A172 (cell line): Measurements from ENCODE around the gene TTC34. TPM values are rescaled to one million over a fixed set of nuclear protein-coding genes. Genes with fewer than 3 reads are reported as not detected.
A peak's percentile ranks its signal among the peaks of the same experiment; 100 is the strongest.

ENCODE experiments used
- DNase-seq: peaks from one replicate; pipeline ENCODE4 v3.0.0-alpha.2; 2015; ENCODE audit warnings: low spot score
- total RNA-seq: library from RNA; depleted of rRNA; stranded (reverse); fragments of >200 nt; shearing (Covaris generic); gene quantifications from 2 replicates; pipeline ENCODE4 v1.2.3, GENCODE V29; 2014; rRNA removed

Gene TTC34, protein sequence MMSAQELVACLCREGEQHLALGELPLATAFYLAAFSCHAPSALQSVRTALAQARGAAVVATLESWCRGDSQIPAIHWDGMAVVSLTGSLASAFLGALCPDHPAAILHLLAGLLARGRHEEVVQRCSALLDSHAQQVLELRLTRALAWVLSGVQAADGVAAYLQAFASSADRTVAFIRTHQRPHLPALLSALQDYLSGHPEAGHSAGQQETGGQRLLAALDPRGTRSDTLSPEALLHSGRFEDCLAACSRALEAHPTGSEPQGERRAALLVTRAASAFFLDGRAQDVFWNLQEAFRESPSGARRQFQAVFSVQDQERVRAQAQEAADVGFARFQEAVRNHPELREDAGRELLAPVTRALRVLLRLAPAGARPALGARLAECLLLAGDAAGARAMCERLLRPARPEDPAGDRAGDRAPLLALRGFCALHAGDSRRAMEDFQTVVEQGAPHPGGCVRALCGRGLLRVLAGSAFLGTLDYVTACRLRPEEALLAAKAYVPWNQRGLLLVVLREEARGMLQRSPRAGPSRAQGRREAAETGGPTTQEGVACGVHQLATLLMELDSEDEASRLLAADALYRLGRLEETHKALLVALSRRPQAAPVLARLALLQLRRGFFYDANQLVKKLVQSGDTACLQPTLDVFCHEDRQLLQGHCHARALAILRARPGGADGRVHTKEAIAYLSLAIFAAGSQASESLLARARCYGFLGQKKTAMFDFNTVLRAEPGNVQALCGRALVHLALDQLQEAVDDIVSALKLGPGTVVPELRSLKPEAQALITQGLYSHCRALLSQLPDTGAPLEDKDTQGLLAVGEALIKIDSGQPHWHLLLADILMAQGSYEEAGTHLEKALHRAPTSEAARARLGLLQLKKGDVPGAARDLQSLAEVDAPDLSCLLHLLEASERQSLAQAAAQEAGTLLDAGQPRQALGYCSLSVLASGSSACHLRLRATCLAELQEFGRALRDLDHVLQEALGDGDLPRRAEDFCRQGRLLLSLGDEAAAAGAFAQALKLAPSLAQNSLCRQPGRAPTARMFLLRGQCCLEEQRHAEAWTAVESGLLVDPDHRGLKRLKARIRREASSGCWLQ
- total RNA-seq: 0.07 TPM in 1 of 2 replicates, not detected in the other

DNA sequence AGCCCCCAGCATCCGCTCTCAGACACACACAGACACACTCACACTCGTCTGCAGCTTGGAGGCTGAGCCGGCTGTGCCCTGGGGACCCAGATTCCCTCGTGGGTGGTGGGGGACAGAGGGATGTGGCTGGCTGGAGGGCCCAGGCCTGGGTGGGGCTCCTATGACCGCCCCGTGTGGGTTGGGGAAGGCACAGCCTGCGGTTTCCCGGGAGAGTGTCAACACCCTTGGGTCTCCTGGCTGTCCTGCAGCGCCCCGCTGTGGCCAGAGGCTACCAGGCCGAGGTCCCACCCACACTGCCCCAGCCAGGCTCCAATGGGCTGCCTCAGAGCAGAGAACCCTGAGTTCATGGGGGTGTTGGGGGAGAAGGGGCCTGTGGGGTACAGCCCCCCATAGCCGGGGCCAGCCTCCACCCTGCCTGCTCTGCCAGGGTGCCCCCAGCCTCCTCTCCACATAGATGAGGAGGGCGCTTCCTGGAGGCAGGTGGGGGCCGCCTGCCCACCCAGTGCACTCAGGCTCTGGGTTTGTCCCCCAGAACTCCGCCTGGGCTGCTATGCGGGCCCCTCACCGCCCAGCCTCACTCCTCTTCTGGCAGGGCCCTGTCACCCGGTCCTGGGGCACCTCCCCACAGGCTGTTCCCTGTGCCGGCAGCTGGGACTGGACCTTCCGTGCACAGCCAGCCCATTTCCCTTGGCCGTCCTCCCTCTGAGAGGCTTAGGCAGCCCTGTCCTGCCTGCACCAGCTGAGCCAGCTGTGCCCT is at the start of gene TTC34:
TTC34 (minus strand) TSS at position 159 of the 757 bp plus-strand sequence. CDS start 866 bp downstream, outside the sequence.
- peak; percentile 0 for DNase-seq

DNA sequence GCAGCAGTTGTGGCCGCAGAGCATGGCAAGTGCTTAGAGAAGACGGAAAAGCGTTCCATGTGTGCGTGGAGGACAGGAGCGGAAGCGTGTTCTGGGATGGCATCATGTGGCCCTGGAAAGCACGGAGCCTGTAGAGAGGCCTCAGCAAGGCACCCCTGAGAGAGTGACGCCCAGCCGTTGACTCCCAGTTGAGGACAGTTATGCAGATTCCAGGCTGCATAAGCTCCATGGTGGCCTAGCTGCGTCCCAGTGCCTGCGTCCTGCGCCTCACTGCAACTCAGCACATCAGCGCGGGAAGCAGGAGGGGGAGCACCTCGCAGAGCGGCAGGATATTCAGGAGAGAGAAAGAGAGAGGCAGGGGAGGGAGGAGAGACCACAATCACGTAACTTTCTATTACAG is 49.0 kb upstream of the TTC34 start:
- no peak for DNase-seq

DNA sequence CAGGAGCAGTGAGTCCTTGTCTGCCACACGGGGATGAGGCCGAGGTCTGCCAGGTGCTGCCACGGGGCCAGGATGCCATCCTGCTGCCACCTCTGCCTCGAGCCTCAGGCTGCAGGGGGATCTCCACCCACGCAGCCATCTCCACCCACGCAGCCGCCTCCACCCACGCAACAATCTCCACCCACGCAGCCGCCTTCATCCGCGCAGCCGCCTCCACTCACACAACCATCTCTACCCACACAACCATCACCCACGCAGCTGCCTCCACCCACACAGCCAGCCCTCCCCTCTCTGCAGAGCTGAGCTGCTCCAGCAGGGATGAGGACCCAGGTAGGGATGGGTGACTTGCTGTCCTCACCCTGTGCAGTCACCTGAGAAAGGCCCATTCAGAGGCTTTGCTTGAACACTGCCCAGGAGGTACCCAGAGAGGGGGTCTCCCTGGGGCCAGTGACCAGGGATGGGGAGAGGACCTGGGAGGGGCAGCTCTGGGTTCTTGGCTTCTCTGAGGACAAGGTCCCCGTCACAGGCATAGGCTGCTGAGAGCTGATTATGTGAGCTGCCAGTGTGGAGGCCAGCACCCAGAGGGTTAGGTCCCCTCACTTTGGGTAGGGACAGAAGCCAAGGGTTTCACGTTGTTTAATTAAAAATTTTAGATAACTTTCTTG is 46.6 kb upstream of the TTC34 start:
- no peak for DNase-seq

DNA sequence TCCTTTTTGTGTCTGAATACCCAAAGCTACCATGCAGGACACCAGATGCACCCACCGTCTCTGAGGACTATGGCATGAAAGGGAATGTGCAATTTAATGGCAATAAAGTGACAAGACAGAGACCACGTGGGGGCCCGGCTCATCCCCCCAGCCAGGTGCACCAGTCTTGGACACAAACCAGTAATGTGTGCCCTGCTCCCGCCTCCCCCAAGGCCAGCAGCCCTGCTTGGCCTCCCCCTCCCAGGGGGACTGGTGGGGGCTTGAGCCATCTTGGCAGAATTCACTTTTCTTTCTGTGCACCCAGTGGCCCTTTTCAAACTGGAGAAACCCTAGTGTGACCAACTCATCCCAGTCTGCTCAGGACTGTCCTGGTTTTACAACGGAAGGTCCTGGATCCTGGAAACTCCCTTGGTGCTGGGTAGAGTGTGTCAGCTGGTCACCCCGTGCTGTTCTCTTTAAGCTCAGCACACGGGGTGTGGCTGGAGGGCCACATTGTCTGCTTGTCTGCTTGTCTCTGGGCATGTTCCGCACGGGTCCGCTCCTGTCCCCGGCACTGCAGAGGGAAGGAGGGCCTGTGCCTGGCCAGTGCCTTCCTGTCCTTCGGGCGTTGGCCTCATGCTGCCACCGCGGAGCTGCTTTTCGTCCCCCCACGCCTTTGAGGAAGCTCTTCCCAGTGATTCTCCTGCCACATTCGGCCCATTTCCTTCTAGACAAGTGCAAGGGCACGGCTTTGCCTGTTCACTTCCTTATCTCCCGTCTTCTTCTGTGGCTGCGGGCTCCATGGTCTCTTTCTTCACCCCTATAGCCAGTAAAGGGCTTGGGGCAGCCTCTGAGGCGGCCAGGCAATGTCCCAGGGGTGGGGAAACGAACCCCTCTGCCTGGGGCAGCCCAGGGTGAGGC is 45.8 kb upstream of the TTC34 start:
- DNase-seq: no peak

DNA sequence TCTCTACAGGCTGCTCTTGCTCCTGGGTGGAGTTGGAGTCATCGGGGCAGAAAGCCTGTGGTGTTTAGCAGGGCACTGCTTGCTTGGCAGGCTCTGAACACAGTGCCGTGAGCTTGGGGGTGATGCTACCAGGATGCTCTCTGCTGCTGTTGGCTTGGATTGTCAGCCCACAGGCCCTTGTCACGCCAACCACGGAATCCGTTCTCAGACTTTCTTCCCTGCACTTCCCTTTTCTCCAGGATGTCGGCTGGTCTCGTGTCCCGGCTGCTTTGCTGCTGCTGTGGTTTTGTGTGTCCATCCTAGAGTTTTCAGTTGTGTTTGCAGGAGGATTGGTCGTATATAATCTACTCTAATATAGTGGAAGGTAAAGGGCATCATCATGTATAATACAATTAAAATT is 44.4 kb upstream of the TTC34 start:
- no peak for DNase-seq

DNA sequence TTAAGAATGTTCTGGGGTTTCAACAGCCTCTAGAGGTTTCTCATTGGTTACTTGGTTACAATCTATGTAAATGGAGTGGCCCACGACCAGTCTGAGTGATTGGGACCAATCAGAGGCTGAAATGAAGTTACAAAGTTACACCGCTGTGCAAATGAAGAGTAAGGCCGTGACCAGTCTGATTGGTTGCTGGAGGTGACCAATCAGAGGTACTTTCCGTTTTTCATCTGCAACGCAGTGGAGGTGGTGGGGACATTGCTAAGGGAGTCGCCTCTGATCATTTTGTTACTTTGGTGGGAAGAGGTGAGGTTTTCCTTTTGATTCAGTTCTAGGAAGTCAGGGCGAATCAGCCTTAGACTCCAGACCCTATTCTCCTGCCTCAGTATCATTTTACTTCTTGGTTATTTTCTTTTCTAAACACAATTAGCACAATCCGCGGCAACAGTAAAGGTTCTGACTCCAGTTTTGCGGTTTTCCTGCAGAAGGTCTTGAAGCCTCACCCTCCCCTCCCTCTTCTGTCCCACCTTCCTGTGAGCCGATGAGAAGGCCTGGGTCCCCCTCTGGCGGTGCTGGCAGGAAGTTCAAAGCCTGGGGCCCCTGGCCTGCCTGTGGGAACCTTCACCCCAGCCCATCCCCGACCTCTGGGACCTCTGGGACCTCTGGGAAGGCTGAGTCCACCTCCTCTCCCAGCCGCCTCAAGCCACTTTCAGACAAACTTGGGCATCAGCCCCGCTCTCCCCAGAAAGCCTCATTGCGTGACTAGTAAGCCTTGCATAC is 38.7 kb upstream of the TTC34 start:
- DNase-seq: no peak

DNA sequence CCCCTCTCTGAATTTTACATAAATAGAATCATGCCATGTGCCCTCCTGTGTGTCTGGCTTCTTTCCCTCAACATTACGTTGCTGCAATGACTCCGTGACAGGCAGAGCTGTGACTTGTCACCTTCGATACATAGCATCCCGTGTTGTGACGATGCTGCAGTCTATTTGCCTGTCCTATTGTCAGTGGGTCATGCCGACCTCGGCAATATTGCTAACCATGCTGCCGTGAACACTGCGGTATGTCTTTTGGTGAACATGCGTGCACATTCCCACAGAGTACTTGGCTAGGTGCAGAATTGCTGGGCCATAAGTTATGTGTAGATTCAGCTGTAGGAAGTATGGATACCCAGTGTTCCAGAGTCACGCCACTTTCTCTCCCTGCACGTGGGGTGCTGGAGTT is 36.3 kb upstream of the TTC34 start:
- DNase-seq: no peak

DNA sequence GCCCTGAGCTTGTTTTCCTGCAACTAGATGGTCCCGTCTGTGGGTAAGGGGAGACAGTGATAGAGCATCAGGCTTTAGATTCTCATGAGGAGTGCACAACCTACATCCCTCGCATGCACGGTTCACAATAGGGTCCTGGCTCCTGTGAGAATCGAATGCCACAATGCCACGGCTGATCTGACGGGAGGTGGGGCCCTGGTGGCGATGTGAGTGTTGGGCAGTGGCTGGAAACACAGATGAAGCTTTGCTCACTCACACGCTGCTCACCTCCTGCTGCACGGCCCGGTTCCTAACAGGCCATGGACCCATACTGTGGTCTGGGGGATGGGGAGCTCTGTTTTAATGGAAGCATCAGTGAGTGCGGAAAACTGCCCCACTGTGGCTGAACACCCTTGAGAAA is 35.8 kb upstream of the TTC34 start:
- DNase-seq: no peak

DNA sequence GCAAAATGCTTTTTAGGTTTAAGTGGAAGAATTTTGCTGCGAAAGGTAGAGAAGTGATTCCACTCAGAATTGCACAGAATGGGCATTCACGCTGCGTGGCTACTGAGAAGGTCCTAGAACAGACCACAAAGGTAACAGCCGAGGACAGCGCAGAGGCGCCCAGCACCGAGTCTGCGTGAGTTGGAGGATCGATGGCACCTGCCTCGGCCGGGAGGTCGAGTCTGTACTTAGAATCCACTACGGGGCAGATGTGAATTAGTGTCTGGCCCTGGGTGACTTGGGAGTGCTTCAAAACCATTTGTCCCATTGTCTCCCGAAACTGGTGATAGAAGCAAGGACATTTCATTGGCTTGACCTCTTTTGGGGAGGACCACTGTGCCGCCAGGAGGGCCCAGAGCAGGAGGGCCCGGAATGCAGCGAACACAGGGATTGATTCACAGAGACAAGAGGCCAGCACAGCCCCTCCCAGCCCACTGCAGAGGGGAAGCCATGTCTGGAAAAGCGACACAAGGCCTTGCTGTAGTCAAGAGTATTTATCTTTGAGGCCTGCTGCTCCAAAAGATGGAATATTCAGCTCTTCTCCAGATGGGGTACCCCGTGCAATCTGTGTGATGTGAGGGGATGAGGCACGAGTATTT is 35.0 kb upstream of the TTC34 start:
- no peak for DNase-seq

DNA sequence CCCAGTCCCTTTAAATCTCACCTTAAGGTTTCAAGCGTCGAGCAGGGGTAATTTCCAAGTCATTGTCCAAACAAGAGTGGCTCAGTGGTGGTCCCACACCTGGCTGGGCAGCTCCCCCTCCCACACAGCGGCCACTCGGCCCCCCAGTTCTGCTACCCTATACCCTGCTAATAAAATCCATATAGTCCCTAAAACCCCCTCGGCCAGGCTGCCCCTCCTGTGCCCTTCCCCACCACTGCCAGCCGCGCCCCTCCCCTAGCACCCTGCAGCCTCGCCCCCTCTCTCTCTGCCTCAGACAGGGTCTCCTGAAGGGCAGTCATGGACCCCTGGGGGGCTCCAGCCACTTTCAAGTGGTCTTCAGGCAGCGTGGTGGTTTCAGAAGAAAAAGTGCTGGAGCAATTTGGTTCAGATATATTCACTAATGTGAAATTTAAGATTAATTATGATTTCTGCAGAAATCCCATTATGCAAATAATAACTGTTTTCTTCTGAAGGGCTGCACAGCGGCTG is 34.2 kb upstream of the TTC34 start:
- DNase-seq: no peak

DNA sequence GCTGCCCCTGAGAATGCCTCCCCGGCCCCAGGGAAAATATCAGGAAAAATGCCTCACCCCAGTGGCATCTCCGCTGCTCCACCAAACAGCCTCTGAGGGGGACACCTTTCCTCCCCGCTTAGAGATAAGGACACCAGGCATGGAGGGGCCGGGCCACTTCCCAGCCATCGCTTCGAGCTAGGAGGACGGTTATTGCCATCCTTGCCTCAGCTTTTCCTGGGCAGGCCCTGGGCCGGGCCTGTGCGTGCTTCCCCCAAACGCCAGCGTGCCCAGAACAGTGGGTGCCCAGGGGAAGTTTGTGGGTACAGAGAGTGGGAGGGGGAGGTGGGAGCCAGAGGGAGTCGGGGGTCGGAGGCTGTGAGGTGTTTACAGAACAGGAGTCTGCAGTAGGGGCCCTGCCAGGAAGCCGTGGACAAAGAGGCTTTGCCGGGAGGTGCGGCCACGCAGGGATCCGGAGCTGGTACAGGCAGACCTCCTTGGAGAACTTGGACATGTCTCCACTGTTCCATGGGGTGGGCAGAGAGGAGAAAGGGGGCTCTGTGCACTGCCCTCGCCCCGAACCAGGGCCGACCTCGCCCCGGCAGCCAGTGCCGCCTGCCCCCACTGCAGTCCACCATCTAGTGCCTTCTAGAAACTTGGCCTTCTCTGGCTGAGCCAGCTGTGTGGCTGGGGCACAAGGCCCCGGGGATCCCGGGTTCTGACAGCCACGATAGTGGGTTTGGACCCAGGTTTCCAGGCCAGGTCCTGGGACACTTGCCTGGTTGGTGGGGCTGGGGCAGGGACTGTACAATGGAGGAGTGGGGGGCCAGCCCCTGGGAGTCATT is 33.5 kb upstream of the TTC34 start:
- DNase-seq: no peak

DNA sequence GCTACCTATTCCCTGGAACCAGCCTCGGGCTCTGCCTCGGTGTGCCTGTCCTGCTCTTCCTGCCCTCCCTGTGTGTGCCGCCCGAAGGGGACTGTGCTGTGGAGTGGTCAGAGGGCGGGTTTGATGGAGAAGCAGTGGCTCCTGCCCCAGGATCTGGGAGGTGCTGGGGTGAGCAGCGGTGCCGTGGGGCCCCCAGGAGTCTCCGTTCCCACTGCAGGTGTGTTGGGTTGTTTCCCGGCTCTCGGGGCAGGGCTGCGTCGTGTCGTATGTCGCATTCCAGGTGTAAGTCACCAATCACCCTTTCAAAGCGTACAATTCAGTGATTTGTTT is 32.6 kb upstream of the TTC34 start:
- DNase-seq: no peak

DNA sequence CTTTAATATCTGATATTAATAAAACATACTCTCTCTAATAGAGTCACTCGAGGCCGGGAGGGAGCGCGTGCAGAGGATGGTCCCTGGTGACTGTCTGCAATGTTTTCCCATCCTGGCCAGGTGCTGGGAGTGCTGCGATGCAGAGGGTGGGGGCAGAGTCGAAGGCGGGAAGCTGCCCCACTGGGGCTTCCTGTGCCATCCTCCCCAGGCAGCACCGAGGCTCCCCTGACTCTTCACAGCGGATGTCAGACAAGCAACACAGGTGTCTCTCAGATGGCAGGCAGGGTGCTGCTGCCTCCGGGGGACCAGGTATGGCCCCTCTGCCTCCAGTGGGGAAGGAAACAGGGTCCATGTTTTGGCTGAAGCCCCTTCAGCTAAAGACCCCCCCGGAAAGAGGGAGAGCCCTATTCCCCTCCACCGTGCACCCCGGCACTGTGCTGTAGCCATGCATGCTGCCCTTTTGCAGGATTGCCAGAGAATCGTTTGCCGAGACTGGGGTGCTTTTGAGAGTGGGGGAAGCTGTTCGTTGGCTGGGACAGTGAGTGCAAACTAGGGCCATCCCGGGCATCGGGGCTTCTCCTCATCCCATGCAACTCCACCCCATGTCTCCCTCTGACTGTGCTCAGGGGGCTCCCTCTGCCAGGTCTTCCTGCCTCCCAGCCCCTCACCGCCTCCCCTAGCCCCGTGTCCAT is 32.1 kb upstream of the TTC34 start:
- DNase-seq: no peak

DNA sequence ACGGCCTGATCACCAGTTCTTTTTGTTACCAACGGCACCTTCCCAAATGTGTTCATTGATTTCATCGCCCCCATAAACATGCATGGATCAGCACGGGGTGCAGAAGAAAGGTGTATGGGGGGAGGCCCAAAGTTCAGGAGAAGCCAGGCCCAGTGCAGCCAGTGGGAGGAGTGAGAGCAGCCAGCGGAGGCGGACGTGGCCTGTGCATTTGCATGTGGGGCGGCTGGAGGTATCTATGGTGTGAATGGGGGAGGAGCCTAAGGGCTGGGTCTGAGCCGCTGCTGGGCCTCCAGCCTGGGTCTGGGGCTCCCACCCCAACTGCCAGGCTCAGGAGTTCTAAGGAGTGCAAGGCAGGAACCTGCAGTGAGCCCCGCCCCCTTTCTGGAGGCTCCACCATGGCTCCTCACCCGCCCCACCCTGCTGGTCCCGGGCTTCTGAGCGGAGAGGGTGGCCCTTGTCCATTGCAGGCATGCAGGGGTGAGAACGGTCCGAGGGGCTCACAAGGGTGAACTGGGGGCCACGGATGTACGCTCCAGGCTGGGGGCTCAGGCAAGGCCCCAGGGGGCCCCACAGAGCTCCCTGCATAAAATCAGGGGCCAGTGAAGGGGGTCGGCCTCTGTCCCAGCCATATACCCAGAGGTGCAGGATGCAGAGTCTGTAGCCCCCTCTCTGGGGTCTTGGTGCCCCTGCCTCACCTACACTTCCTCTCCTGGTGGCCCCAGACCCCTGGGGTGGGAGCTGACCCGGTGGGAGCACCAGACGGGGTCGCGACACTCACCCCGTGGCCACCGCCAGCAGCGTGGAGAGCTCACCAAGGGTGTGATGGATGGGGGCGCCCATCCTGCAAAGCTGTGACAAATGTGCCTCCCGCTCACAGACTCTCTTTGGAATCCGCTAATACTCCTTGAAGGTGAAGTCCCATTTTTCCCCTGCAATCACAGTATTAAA is 31.3 kb upstream of the TTC34 start:
- DNase-seq: no peak

DNA sequence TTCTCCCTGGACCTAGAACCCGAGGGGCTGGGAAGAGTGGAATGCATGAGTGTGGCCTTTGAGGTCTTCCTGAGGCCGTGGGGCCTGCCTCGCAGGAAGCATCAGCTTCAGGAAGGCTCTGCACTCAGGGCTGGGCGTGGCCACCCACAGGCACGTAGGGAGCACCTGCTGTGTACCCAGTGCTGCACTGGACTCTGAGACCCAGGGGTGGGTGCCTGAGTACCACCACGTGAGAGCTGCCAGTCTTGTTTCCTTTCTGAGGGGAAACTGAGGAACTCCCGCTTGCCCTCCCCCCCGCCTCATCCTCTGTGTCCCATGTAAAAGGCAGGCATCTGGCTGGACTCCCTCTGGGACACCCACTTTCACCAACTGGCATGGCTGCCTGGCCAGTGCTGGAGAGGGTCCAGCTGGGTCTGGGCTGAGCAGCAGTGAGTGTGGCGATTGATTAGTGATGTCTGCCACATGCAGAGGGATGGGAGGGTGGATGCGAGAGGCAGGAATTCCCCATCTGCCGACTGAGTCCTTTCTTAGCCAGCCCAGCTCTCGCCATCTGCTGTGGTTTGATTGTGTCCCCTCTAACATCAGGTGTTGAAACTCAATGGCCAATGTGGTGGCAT is 30.2 kb upstream of the TTC34 start:
- DNase-seq: no peak
